Sigmoid colon (tissue), 4 donors: ENCODE results near the gene SCNN1B.

Experiments
- POLR2A ChIP-seq, 2 donors: fragments of 450-650 bp; IDR thresholded peaks; one replicate each; pipeline ENCODE4 v1.6.1; 2016; ENCODE audit warnings: antibody characterized with exemption in 2 of 2, mild to moderate bottlenecking in 2 of 2, moderate library complexity in 2 of 2
- POLR2AphosphoS5 ChIP-seq, 4 donors: sonication (generic); formaldehyde crosslinking; IDR thresholded peaks; one replicate each; pipeline ENCODE4 v1.6.1; 2017; ENCODE audit warnings: antibody characterized with exemption in 4 of 4

- TF ChIP-seq POLR2A (IDR thresholded peaks at IDR 0.05) (no peak), POLR2AphosphoS5 (IDR thresholded peaks at IDR 0.05) (no peak)
Measured at GRCh38 chr16:23270654-23271053, 31.4 kb upstream of the SCNN1B start.
